Left hindlimb (tissue), 1 donor: ENCODE data around the gene JAG2.
"Not testable (repeated sequence)": the region's sequence is repeated elsewhere in the genome, so short reads cannot be mapped to it uniquely, and the experiment has no call there.

Experiments
- DNase-seq: peaks from one replicate; pipeline ENCODE4 v3.0.0-alpha.2; 2018

Gene JAG2

DNA sequence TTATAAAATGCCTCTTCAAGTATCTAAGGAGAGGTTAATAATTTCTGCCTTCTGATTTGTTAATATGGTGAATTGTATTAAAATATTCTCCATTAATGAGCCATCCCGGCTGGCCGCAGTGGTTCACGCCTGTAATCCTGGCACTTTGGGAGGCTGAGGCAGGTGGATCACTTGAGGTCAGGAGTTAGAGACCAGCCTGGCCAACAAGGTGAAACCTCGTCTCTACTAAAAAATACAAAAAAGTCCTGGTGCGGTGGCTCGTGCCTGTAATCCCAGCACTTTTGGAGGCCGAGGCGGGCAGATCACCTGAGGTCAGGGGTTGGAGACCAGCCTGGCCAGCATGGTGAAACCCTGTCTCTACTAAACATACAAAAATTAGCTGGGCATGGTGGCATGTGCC, 59.3 kb downstream of the JAG2 start:
- DNase-seq = not testable (repeated sequence)

DNA sequence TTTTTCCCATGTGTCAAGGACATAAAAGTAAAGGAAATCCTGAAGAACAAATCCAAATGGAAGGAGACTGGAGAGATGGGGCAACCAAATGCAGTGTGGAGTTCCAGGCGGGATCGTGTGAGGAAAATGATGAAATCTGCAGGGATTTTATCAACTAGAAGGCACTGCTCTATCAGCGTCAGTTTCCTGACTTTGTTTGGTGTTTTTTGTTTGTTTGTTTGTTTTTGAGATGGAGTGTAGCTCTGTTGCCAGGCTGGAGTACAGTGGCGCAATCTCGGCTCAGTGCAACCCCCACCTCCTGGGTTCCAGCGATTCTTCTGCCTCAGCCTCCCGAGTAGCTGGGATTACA, 60.1 kb downstream of the JAG2 start:
- DNase-seq = no peak

DNA sequence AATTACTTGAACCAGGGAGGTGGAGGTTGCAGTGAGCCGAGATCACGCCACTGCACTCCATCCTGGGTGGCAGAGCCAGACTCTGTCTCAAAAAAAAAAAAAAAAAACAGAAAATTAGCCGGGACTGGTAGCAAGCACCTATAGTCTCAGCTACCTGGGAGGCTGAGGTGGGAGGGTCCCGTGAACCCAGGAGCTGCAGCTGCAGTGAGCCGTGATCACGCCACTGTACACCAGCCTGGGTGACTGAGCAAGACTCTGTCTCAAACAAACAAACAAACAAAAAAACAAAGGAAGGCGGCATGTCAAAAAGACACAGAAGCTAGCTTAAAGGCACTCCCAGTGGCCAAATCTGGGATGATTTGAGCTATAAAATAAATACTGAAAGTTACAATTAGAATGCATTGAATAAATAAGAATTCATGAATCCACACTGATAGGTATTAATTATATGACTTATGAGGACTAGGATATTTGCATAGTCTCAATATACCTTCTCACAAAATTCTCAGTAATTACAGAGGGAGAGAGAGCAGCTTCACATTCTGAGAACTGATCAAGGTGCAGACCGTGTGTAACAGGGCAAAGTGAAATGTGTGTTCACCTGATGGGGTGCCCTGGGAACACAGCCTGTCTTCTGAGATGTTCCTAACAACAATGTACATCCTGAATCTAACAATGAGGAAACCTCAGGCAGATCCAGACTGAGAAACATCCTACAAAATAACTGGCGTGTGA, 60.6 kb downstream of the JAG2 start:
- no peak for DNase-seq

DNA sequence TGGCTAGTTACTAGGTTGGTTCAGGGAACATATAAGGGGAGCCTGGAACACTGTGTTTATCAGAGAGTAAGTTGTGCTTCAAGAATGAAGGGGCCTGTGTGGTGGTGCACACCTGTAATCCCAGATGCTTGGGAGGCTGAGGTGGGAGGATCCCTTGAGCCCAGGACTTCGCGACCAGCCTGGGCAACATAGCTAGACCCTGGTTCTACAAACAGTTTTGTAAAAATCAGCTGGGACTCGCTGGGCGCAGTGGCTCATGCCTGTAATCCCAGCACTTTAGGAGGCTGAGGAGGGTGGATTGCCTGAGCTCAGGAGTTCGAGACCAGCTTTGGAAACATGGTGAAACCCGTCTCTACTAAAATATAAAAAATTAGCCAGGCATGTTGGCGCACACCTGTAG, 61.2 kb downstream of the JAG2 start:
- DNase-seq = no peak

DNA sequence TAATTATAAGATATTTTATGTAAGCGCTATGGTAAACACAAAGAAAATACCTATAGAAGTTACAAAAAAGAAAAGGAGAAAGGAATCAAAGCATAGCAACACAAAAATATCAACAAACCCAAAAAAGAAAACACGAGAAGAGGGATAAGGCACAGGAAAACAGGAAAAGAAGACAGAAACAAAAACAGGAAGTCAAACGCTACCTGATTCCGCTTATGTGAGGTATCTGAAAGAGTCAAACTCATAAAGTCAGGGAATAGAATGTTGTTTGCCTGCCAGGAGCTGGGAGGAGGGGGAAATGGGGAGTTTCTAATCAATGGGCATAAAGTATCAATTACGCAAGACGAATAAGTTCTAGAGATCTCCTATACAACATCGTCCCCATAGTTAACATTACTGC, 63.4 kb downstream of the JAG2 start:
- no peak for DNase-seq

DNA sequence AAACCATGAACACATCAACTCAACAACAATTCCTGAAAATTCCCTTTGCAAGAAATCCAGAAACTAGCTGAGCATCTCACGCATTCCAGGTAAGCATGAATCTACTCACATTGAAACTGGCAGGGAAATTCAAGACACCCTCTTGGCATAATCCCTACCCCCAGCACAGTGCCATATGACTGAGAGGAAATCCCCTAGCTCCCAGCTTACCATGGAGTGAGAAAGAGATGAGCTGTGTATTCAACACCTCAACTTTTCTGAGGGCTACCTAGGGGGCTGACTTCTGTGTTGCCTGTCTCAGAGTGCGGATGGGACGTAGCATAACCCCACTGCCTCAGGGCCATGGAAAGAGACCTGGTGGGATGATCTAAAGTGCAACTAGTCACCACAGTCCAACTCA, 65.7 kb downstream of the JAG2 start:
- DNase-seq = no peak

DNA sequence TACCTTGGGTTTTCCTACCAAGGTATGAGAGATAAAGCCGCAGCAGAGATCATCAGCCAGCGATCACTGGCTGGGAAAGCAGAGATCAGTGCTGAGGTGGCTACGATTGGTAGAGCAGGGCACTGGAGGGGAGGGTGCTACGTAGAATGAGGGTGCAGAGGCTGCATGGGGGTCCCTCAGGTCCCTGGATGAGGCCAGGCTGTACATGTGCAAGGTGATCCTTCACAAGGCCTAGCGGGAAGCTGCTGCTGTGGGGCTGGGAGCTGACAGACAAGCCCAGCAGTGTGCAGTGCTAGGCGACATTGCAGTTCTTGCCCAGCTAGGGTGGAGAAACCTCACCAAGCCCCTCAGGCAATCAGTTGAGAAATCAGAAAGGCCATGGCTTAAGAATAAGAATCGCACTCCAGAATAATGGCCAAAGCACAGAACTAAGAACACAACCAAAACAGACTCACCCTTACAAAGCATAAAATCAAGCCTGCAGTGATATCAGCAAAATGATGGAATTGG, 66.2 kb downstream of the JAG2 start:
- no peak for DNase-seq

DNA sequence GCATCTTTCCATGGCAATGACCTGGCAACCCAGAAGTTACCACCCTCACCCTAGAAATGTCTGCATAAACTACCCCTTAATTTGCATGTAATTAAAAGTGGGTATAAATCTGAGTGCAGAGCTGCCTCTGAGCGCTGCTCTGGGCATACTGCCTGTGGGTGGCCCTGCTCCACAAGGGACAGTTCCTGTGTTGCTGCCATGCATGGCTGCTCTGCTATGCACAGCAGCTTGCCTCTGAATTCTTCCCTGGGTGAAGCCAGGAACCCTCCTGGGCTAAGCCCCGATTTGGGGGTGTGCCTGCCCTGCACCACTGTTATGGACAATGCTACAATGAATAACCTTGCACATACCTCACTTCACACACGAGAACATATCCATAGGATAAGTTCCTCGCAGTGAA, 67.7 kb downstream of the JAG2 start:
- DNase-seq = no peak

DNA sequence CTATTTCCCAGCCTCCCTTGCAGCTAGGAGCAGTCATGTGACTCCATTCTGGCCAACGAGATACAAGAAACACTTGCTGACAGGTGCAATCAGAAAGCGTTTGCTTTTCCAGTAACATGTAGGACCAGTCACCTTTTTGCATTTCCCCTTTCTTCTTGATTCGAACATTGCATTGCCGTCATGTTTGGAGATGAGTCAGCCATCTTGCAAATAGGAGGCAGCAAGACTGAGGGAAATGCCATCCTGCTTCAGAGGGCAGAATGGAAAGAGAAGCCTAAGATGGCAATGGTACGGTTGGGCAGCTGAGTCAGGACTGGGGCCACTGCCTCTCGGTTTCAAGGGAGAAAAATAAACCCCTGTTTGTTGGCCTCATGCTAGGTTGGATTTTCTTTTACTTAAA, 68.8 kb downstream of the JAG2 start:
- DNase-seq = no peak

DNA sequence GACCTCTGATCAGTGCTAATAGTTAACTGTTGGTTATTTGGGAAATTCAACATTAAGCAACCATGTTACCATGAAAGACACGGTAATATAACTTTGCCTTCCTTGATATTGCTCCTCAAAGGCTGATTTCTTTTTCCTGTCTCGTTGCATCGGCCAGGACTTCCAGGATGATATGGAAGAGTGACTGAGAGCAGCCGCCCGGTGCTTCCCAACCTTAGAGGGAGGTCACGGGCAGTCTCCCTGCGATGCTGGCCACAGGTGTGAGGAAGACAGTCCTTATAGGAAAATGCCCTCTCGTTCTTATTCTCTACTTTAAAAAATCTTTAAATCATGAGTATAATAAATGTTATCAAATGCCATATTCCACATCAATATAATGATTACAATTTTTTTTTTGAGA, 70.3 kb downstream of the JAG2 start:
- DNase-seq = no peak

DNA sequence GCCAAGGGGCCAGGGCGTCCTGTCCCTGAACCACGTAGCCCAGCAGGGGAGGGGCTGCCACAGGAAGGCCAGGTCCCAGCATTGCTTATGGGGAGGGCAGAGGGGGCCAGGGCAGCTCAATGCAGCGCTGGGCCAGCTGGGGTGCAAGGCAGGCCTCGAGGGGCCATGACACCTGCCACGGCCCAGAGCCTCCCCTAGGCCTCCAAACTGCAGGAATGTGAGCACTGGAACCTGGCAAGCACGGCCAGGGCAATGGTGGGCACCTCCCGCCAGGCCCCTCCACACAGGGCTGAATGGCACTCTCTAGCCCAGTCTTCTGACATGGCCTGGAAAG, 70.8 kb downstream of the JAG2 start:
- no peak for DNase-seq

DNA sequence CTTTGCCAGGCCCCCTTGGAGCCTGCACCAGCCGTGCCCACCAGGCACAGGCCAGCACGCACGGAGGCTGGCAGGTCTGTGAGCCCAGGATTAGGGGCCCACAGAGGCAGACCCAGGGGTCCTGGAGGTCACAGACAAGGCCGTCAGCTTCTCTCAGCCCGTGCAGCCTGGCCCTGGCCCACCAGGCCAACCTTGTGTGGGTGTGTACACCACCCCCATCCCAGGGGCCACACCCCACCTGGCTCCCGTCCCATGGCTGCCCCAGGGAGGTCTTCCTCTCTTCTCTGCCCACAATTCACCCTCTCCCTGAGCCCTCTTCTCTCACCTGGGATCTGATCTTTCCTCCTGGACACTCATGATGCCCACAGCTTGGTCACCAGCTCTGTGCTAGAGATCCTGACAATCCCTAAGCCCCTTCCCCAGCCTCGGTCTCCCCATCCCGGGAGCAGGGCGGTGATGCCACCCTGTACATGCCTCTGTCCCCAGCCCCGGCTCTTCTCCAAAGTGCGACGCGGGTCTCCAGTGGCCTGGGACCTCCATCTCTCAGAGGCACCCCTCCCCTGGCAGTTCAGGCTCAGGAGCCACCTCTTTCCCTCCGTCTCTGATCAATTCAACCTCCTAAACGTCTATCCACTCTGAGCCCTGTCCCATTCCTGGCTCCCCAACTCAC, 72.2 kb downstream of the JAG2 start:
- no peak for DNase-seq

DNA sequence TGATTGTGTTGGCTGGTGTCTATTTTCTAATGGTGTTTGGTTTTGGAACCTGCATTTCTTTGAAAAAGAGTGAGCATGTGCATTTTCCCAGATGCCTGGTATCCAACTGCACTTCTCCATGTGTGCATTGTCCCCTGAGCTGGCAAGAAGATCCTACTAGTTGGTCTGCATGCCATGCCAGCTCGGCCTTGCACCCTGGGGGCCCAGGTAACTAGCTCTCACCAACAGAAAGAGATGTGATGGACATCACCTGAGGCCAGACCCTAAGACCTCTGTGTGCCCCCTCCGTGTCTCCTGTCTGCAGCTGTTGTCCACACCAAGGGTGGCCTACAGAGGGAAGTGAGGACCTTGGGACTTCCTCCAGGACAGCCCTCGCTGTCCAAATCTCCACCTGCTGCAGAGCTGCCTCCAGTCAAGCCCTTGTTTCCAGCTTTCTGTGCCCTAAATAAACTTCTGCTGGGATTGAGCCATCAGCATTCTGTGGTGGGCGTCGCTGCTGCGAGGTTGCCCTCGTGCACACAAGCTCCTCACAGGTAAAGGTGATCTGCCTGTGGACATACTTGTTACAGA, 73.3 kb downstream of the JAG2 start:
- DNase-seq = no peak

DNA sequence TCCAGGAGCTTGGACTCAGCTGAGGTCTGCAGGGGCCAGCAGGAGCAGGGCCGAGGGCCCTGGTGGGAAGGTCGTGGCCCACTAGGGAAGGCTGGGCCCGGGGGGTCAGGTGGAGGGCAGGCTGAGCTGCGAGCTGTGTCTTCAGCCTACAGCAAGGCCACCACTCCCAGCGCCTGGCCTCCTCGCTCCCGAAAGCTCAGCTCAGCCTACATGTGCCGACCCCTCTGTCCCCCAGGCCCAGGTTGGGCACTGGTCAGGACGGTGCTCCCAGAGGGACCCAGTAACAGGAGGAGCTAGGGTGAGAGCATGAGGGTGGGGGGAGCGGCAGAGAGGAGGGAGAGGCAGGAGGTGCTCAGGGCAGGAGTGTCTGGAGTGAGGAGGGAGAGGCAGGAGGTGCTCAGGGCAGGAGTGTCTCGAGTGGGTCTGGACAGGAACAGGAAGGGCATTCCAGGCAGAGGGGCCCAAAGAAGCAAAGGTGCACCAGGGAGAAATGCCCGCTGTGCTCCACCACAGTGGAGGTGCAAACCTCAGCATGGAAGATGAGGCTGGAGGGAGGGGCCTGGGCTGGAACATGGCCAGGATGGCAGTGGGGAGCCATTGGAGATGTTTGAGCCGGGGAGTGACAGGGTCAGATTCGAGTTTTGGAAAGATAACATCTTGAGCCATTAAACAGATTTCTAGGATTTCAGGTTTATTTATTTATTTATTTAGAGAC, 74.2 kb downstream of the JAG2 start:
- peak; percentile 61 for DNase-seq

DNA sequence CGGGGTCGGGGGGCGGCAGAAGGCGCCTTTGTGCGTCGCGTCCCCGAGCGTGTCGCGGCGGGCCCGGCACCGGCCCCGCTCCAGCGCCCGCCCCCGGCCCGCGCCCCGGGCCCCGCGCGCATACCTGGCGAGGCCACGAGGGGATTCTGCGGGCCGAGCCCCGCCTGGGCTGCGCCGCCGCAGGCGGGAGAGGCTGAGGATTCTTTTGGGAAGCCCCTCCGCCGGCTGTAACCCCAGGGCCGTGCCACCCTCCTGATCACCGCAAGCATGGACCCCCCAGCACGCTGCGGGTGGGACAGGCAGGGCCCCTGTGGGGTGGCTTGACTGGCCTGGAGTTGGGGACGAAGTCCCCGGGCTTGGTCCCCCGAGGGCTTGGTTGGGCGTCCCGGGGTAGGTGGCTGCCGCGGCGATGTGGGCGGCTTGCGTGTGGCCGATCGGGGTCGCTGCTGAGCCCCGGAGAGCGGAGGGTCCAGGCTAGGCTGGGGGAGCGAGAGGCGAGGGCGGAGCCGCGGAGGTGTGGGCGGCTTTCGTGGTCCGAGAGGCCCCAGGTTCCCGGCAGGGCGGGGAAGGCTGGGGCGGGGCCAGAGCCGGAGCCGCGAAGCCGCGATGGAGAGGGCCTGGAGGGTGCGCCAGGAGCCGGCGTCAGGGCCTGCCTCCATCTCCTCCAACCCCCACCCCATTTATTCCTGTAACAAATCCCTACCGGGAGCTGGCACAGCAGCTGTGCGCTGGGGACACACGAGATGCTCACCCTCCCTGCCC, 75.0 kb downstream of the JAG2 start:
- peak; percentile 91 for DNase-seq

DNA sequence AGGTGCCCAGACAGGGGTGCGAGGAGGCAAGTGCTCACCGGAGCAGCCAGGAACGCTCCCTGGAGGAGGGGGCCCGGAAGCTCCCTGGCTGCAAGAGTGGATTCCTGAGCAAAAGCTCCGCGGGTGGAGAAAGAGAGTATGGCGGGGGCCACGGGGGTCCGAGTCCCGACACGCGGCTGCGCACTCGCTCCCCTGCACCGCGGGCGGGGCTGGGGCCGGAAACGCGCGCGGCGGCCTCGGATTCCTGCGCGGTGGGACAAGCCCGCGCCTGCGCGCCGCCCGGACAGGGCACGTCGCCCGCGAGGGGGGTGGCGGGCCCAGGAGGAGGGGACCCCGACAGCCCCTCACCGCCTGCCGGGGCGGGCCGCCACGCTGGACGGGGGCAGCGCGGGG, 75.5 kb downstream of the JAG2 start:
- DNase-seq = peak; percentile 87

DNA sequence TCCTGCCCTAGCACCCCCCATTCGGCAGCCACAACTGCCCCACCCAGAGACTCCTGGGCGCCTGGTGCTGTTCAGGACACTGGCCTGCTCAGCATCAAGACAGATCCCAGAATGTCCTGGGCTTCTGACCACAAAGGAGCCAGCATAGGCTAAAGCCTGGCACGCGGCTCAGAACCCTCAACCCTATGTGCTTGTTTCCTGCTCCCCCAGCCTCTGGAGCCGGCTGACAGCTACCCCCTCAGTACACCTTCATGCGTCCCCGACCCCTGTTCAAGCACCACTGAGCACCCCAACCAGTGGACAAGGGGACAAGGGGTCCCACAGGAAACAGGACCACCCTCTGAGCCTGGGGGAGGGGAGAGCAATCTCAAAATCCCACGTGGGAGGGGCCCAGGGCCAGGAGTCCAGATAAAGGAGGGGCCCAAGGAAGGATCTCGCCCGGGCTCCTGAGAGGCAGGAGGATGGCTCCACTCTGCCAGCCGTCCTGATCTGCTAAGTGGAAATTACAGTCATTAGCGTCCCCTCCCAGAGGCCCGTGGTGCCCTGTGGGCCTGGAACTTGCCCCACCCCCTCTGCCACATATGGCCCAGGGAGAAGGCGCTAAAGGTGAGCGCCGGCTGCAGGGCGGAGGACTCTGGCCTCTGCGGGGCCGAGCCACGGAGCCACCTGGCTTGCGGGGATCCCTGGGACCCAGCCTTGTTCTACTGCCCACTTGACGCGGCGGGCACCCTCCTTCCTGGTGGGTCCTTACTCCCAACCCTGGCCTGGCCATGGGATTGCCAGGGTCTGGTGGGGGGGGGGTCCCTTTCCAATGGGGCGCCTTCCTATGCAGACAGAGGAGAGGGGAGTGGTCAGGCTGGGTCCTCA, 76.2 kb downstream of the JAG2 start:
- DNase-seq = peak; percentile 56

DNA sequence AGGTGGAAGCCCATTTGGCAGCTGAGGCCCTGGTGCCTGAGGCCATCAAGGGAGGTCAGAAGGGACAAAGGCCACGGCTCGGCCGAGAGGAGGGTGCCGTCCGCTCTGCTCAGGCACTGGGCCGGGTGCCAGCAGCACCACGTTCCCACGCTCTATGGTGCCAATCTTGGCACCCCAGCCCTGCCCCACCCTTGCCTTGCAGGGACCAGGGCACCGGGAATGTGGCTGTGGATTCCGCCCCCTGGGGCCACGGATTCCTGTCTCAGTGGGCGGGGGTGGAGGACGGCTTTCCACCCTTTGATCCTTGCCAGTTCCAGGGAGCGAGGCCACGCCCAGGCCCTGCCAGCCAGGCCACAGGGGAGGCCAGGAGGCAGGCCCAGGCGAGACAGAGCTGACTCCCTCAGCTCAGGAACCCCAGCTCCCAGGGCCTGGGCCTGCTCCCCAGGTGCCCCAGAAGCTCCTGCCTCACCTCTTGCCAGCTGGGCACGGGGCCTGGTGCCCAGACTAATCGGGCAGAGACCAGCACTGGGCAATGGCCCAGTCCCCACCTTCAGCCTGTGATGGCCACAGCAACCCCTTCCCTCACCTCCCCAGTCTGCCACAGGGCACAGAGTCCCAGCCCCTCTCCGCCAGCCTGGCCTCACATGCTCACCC, 76.9 kb downstream of the JAG2 start:
- DNase-seq = peak; percentile 76

DNA sequence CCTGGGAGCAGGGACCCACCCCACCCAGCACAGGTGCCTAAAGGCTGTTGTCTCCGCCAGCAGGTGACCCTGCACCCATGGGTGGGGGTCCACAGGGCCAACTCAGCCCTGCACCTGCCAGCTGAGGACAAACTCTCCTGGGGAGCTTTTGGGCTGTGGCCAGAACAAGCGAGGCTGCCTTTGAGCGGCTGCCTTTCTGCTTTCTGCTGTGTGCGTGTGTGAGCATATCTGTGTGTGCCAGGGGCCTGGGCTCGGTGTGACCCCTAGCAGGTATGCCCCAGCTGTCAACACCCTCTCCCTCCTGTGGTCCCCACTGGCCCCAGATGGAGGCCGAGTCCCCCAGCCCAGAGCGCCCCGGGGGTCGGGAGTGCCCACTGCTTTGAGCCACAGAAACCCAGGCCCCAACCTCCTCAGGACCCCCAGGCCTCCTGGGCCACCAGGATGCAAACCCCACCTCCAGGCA, 77.5 kb downstream of the JAG2 start:
- DNase-seq = peak; percentile 50
